ENCODE measurements around the gene ACSF3.

Gene ACSF3

GRCh38 chr16:89093602-89094251 lies at the start of gene ACSF3:
Gene ACSF3 (plus strand): TSS chr16:89093852. CDS start chr16:89100682, 6,830 bp downstream.
- no peak for DNase-seq (ENCODE audit: low read depth)

GRCh38 chr16:89044418-89045180 lies 49.1 kb upstream of the ACSF3 start:
- no peak for DNase-seq (ENCODE audit: low read depth)

GRCh38 chr16:89045181-89045815 lies 48.4 kb upstream of the ACSF3 start:
- DNase-seq (ENCODE audit: low read depth) = no peak

- no peak for DNase-seq (ENCODE audit: low read depth)
Measured at GRCh38 chr16:89045881-89046280, 47.8 kb upstream of the ACSF3 start.

GRCh38 chr16:89046491-89046890 lies 47.2 kb upstream of the ACSF3 start:
- DNase-seq (ENCODE audit: low read depth) = no peak

GRCh38 chr16:89047331-89048089 lies 46.1 kb upstream of the ACSF3 start:
- no peak for DNase-seq (ENCODE audit: low read depth)

- no peak for DNase-seq (ENCODE audit: low read depth)
Measured at GRCh38 chr16:89048090-89048725, 45.4 kb upstream of the ACSF3 start.

- DNase-seq (ENCODE audit: low read depth) = no peak
Measured at GRCh38 chr16:89048871-89049422, 44.7 kb upstream of the ACSF3 start.

GRCh38 chr16:89049484-89050118 lies 44.1 kb upstream of the ACSF3 start:
- no peak for DNase-seq (ENCODE audit: low read depth)

- DNase-seq (ENCODE audit: low read depth) = no peak
Measured at GRCh38 chr16:89050119-89050867, 43.4 kb upstream of the ACSF3 start.

GRCh38 chr16:89050868-89051311 lies 42.8 kb upstream of the ACSF3 start:
- no peak for DNase-seq (ENCODE audit: low read depth)

GRCh38 chr16:89051521-89052166 lies 42.0 kb upstream of the ACSF3 start:
- DNase-seq (ENCODE audit: low read depth) = no peak

GRCh38 chr16:89052191-89052889 lies 41.3 kb upstream of the ACSF3 start:
- no peak for DNase-seq (ENCODE audit: low read depth)

GRCh38 chr16:89052890-89053724 lies 40.5 kb upstream of the ACSF3 start:
- DNase-seq (ENCODE audit: low read depth) = no peak

GRCh38 chr16:89053725-89054029 lies 40.0 kb upstream of the ACSF3 start:
- no peak for DNase-seq (ENCODE audit: low read depth)

GRCh38 chr16:89054261-89054661 lies 39.4 kb upstream of the ACSF3 start:
- no peak for DNase-seq (ENCODE audit: low read depth)

- DNase-seq (ENCODE audit: low read depth) = no peak
Measured at GRCh38 chr16:89054714-89055113, 38.9 kb upstream of the ACSF3 start.

- DNase-seq (ENCODE audit: low read depth) = no peak
Measured at GRCh38 chr16:89055313-89055712, 38.3 kb upstream of the ACSF3 start.
